ENCODE measurements around the gene RB1. TPM values are rescaled to one million over a fixed set of nuclear protein-coding genes. Genes with fewer than 3 reads are reported as not detected.

The RB1 gene
- total and polyA plus RNA-seq, 4 donors, result 10.0 to 69.9 (median 26.1) TPM

- H3K9ac ChIP-seq (ENCODE audit: insufficient read depth in 1 of 2, low read length in 2 of 2), result no peak overlapping the region
- H3K4me1 ChIP-seq (ENCODE audit: control insufficient read depth in 5 of 5, insufficient read depth in 5 of 5, low read length in 5 of 5), result peaks cover 0 to 10% (median 0%) of the 10 kb centered on the region in 5 donors
- H3K27ac ChIP-seq (ENCODE audit: low read depth in 1 of 2, low read length in 1 of 2), result no peak overlapping the region
- no peak for DNase-seq
- ATAC-seq (ENCODE audit: insufficient read depth, low FRiP score), result no peak
- no peaks in the 10 kb centered on the region for H3K27me3 ChIP-seq (ENCODE audit: control insufficient read depth in 3 of 3, insufficient read depth in 3 of 3, low read length in 2 of 3)
- TF ChIP-seq, protein P1, sequence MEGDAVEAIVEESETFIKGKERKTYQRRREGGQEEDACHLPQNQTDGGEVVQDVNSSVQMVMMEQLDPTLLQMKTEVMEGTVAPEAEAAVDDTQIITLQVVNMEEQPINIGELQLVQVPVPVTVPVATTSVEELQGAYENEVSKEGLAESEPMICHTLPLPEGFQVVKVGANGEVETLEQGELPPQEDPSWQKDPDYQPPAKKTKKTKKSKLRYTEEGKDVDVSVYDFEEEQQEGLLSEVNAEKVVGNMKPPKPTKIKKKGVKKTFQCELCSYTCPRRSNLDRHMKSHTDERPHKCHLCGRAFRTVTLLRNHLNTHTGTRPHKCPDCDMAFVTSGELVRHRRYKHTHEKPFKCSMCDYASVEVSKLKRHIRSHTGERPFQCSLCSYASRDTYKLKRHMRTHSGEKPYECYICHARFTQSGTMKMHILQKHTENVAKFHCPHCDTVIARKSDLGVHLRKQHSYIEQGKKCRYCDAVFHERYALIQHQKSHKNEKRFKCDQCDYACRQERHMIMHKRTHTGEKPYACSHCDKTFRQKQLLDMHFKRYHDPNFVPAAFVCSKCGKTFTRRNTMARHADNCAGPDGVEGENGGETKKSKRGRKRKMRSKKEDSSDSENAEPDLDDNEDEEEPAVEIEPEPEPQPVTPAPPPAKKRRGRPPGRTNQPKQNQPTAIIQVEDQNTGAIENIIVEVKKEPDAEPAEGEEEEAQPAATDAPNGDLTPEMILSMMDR (IDR thresholded peaks at IDR 0.05; ENCODE audit: control extremely low read depth, extremely low read depth), result no peak
- H3K36me3 ChIP-seq (ENCODE audit: control insufficient read depth in 4 of 4, insufficient read depth in 4 of 4, low read length in 4 of 4), result peaks cover 8 to 56% (median 39%) of the 10 kb centered on the region in 4 donors
- no peak overlapping the region for H3K4me3 ChIP-seq
- 88 to 93% methylated on average over 1 of the region's 1 CpG for WGBS, 2 donors
- no peaks in the 10 kb centered on the region for H3K9me3 ChIP-seq (ENCODE audit: control insufficient read depth in 4 of 4, insufficient read depth in 3 of 4, low read length in 3 of 4)
Observed at GRCh38 chr13:48263196-48263595, 40.4 kb upstream of the RB1 start.

DNA sequence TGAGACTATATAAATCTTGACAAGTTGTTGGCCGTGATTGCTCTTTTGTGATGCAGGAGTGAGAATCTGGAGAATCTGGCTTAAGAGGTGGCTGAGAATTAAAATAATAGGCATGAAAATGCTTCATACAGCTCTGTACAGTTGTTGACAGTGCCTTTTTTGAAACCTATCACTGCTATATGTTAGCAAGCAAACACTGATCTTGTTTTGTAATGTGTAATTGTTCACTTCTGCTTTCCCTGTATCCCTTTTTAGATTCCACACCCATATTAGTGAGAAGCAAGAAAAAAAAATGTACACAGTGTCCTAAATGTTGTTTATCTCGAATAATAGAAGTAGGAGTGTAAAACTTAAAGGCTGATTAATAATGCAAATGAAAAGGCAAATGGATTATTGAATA is 39.5 kb upstream of the RB1 start:
- no peaks in the 10 kb centered on the region for H3K27me3 ChIP-seq (ENCODE audit: control insufficient read depth in 3 of 3, insufficient read depth in 3 of 3, low read length in 2 of 3)
- ATAC-seq (ENCODE audit: insufficient read depth, low FRiP score) (no peak), DNase-seq (no peak)
- TF ChIP-seq, protein P1 (IDR thresholded peaks at IDR 0.05; ENCODE audit: control extremely low read depth, extremely low read depth), result no peak
- H3K9me3 ChIP-seq (ENCODE audit: control insufficient read depth in 4 of 4, insufficient read depth in 3 of 4, low read length in 3 of 4), result no peaks in the 10 kb centered on the region
- peaks cover 9 to 51% (median 35%) of the 10 kb centered on the region in 4 donors for H3K36me3 ChIP-seq (ENCODE audit: control insufficient read depth in 4 of 4, insufficient read depth in 4 of 4, low read length in 4 of 4)
- H3K4me1 ChIP-seq (ENCODE audit: control insufficient read depth in 5 of 5, insufficient read depth in 5 of 5, low read length in 5 of 5), result peaks cover 0 to 10% (median 0%) of the 10 kb centered on the region in 5 donors
- no peak overlapping the region for H3K9ac ChIP-seq (ENCODE audit: insufficient read depth in 1 of 2, low read length in 2 of 2)
- H3K27ac ChIP-seq (ENCODE audit: low read depth in 1 of 2, low read length in 1 of 2), result no peak overlapping the region
- 91 to 93% methylated on average over 2 of the region's 2 CpGs for WGBS, 2 donors
- H3K4me3 ChIP-seq, result no peak overlapping the region

DNA sequence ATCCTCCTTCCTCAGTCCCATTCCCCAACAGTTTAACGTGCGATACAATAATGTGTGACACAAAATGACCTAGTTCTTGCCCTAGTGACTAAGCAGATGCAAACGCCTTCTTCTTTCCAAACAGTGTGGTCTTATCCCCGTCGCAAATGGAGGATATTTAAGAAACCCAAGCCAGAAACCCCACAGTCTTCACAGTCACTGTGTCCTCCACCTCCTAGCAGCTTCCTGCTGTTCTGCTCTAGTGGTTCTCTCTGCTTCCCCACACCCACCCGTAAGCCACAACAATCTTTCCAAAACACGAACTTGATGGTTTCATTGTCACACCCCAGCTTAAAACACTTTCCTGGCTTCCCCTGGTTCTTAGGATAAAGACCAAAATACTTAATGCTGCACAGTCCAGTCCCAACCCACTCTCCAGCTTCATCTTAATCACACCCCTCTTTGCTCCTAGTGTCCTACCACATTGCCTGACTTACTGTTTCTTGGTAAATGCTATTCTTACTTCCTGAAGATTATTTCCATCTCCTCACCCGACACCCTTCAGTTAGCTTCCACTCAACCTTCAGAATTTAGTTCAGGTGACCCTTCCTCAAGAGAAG is 38.2 kb upstream of the RB1 start:
- DNase-seq (no peak), ATAC-seq (ENCODE audit: insufficient read depth, low FRiP score) (no peak)
- Histone ChIP-seq H3K27ac (ENCODE audit: low read depth in 1 of 2, low read length in 1 of 2) (no peak overlapping the region), H3K27me3 (ENCODE audit: control insufficient read depth in 3 of 3, insufficient read depth in 3 of 3, low read length in 2 of 3) (no peaks in the 10 kb centered on the region), H3K4me1 (ENCODE audit: control insufficient read depth in 5 of 5, insufficient read depth in 5 of 5, low read length in 5 of 5) (peaks cover 0 to 10% (median 0%) of the 10 kb centered on the region in 5 donors), H3K4me3 (no peak overlapping the region), H3K9ac (ENCODE audit: insufficient read depth in 1 of 2, low read length in 2 of 2) (no peak overlapping the region), H3K36me3 (ENCODE audit: control insufficient read depth in 4 of 4, insufficient read depth in 4 of 4, low read length in 4 of 4) (peaks cover 13 to 49% (median 32%) of the 10 kb centered on the region in 4 donors), H3K9me3 (ENCODE audit: control insufficient read depth in 4 of 4, insufficient read depth in 3 of 4, low read length in 3 of 4) (no peaks in the 10 kb centered on the region)
- WGBS, 2 donors, result 69 to 72% methylated on average over 8 of the region's 8 CpGs
- TF ChIP-seq, protein P1 (IDR thresholded peaks at IDR 0.05; ENCODE audit: control extremely low read depth, extremely low read depth), result no peak

DNA sequence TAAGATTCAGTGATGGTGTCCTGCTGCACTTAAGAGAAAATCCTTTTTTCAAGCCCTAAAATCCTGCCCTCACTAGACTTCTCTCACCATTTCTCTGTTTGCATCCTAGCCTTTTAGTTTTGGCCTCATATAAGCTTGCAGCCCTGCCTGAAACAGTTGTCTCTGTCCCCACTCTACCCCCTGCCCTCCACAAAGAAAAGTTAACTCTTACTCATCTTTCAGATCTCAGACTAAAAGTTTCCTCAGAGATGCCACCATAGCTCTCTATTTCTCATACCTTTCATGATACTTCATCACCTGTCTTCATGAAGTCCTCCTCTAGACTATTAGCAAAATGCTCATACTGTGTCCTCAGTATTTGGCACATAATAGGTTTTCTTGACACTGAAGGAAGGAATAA is 37.4 kb upstream of the RB1 start:
- Histone ChIP-seq H3K36me3 (ENCODE audit: control insufficient read depth in 4 of 4, insufficient read depth in 4 of 4, low read length in 4 of 4) (peaks cover 13 to 43% (median 30%) of the 10 kb centered on the region in 4 donors), H3K9ac (ENCODE audit: insufficient read depth in 1 of 2, low read length in 2 of 2) (no peak overlapping the region), H3K4me1 (ENCODE audit: control insufficient read depth in 5 of 5, insufficient read depth in 5 of 5, low read length in 5 of 5) (peaks cover 0 to 10% (median 0%) of the 10 kb centered on the region in 5 donors), H3K27me3 (ENCODE audit: control insufficient read depth in 3 of 3, insufficient read depth in 3 of 3, low read length in 2 of 3) (no peaks in the 10 kb centered on the region), H3K27ac (ENCODE audit: low read depth in 1 of 2, low read length in 1 of 2) (no peak overlapping the region), H3K9me3 (ENCODE audit: control insufficient read depth in 4 of 4, insufficient read depth in 3 of 4, low read length in 3 of 4) (no peaks in the 10 kb centered on the region), H3K4me3 (no peak overlapping the region)
- TF ChIP-seq, protein P1 (IDR thresholded peaks at IDR 0.05; ENCODE audit: control extremely low read depth, extremely low read depth), result no peak
- DNase-seq (no peak), ATAC-seq (ENCODE audit: insufficient read depth, low FRiP score) (no peak)

Measured in lung (tissue), 12 donors.